A673 (cell line): Measurements from ENCODE around the gene MPRIP. TPM values are rescaled to one million over a fixed set of nuclear protein-coding genes. Genes with fewer than 3 reads are reported as not detected.

Experiments used
- BruUV-seq: library from RNA; stranded (reverse); fragments of 400-500 nt; replicated peaks from 2 replicates; lab custom pipeline; 2021; lab: Mats Ljungman, UMichigan
- CTCF ChIA-PET: fragments of 300-600 bp; sonication (Branson Sonifier 250); formaldehyde crosslinking; loops from one replicate; lab custom pipeline; 2022; ENCODE audit warnings: antibody characterized with exemption; lab: Charles Lee
- POLR2A ChIA-PET: fragments of 300-600 bp; sonication (Branson Sonifier 250); formaldehyde crosslinking; loops from one replicate; lab custom pipeline; 2022; ENCODE audit warnings: antibody characterized with exemption; ENCODE audit not compliant: low non-redundant PET; lab: Charles Lee
- DNase-seq: peaks from one replicate; pipeline ENCODE4 v3.0.0-alpha.2; 2015; ENCODE audit warnings: low spot score
- H3K27ac ChIP-seq: fragments of 200-600 bp; sonication (generic); 2 replicates; pipeline ENCODE4 v1.5.1; 2016; ENCODE audit warnings: mixed run types, low read depth, mild to moderate bottlenecking, mixed read lengths, antibody characterized with exemption, low read length; ENCODE audit not compliant: poor library complexity, severe bottlenecking
- H3K27me3 ChIP-seq: fragments of 200-600 bp; sonication (generic); replicated peaks from 2 replicates; pipeline ENCODE4 v1.6.1; 2017; ENCODE audit warnings: mixed run types, low read depth, mild to moderate bottlenecking, mixed read lengths, antibody characterized with exemption, low read length; ENCODE audit not compliant: insufficient read depth, poor library complexity
- H3K36me3 ChIP-seq: fragments of 200-600 bp; sonication (generic); 2 replicates; pipeline ENCODE4 v1.6.1; 2016; ENCODE audit warnings: mixed run types, mild to moderate bottlenecking, mixed read lengths, antibody characterized with exemption, low read length; ENCODE audit not compliant: insufficient read depth, poor library complexity, severe bottlenecking
- H3K4me1 ChIP-seq: fragments of 200-600 bp; sonication (generic); 2 replicates; pipeline ENCODE4 v1.6.1; 2017; ENCODE audit warnings: mixed run types, mild to moderate bottlenecking, mixed read lengths, antibody characterized with exemption, low read length; ENCODE audit not compliant: insufficient read depth, poor library complexity, severe bottlenecking
- H3K4me3 ChIP-seq: fragments of 200-600 bp; sonication (generic); 2 replicates; pipeline ENCODE4 v1.5.1; 2016; ENCODE audit warnings: low read depth, mixed run types, mild to moderate bottlenecking, mixed read lengths, low read length; ENCODE audit not compliant: poor library complexity, severe bottlenecking
- H3K9me3 ChIP-seq: fragments of 200-600 bp; sonication (generic); 2 replicates; pipeline ENCODE4 v1.6.1; 2016; ENCODE audit warnings: mixed run types, low read depth, mild to moderate bottlenecking, mixed read lengths, antibody characterized with exemption, low read length; ENCODE audit not compliant: poor library complexity, severe bottlenecking
- CTCF ChIP-seq: fragments of 300-800, 200-600 bp; sonication (generic); conservative IDR thresholded peaks from 2 replicates; pipeline ENCODE4 v1.5.1; 2017; ENCODE audit warnings: low read depth, mild to moderate bottlenecking, antibody characterized with exemption, low read length, moderate library complexity, mixed read lengths
- EZH2 ChIP-seq: fragments of 200-600 bp; sonication (generic); IDR thresholded peaks from 2 replicates; pipeline ENCODE4 v1.6.1; 2017; ENCODE audit warnings: borderline replicate concordance, low read depth, mild to moderate bottlenecking, mixed read lengths, antibody characterized with exemption, low read length; ENCODE audit not compliant: poor library complexity, severe bottlenecking
- intact Hi-C: fragments of 100-400 bp; cut with micrococcal nuclease; formaldehyde crosslinking; loops from one replicate; pipeline ENCODE4 v1.10.0; 2022; ENCODE audit not compliant: unreplicated experiment
- total RNA-seq: library from RNA; stranded (reverse); gene quantifications from 2 replicates; pipeline ENCODE4 v1.2.3, GENCODE V29; 2021

Gene MPRIP
- total RNA-seq, 1 experiment from 2014 or later = 290 TPM

GRCh38 chr17:17077861-17078732 is 35.8 kb downstream of the MPRIP start:
- Histone ChIP-seq H3K36me3 (peaks cover 20% of the 10 kb centered on the region), H3K27me3 (no peaks in the 10 kb centered on the region), H3K9me3 (no peaks in the 10 kb centered on the region), H3K27ac (no peak overlapping the region), H3K4me3 (no peak overlapping the region), H3K4me1 (no peaks in the 10 kb centered on the region)
- CTCF ChIA-PET = no interaction called here
- POLR2A ChIA-PET = no interaction called here
- TF ChIP-seq CTCF = no peak
- no peak for TF ChIP-seq EZH2
- DNase-seq = no peak
- no TSS peak for BruUV-seq
- intact Hi-C loops = no loop called here

GRCh38 chr17:17078832-17079231 is 36.6 kb downstream of the MPRIP start:
- no peak overlapping the region for H3K27ac ChIP-seq
- intact Hi-C loops = no loop called here
- no peak for DNase-seq
- no peaks in the 10 kb centered on the region for H3K9me3 ChIP-seq
- H3K4me3 ChIP-seq = no peak overlapping the region
- no peaks in the 10 kb centered on the region for H3K4me1 ChIP-seq
- CTCF ChIA-PET = no interaction called here
- no TSS peak for BruUV-seq
- POLR2A ChIA-PET = no interaction called here
- TF ChIP-seq EZH2 = no peak
- no peak for TF ChIP-seq CTCF
- H3K36me3 ChIP-seq = peaks cover 20% of the 10 kb centered on the region
- no peaks in the 10 kb centered on the region for H3K27me3 ChIP-seq

GRCh38 chr17:17079336-17079735 is 37.1 kb downstream of the MPRIP start:
- Histone ChIP-seq H3K9me3 (no peaks in the 10 kb centered on the region), H3K27ac (no peak overlapping the region), H3K4me3 (no peak overlapping the region), H3K36me3 (peaks cover 20% of the 10 kb centered on the region), H3K27me3 (no peaks in the 10 kb centered on the region), H3K4me1 (no peaks in the 10 kb centered on the region)
- ChIA-PET CTCF (no interaction called here), POLR2A (no interaction called here)
- TF ChIP-seq EZH2 = no peak
- no peak for TF ChIP-seq CTCF
- intact Hi-C loops = no loop called here
- BruUV-seq = no TSS peak
- no peak for DNase-seq
